HEK293T (cell line): Measurements from ENCODE around the gene SLC16A6.

Source experiments
- BHLHE40 ChIP-seq: fragments of 450-650 bp; IDR thresholded peaks from 2 replicates; pipeline ENCODE4 v1.6.1; 2016; ENCODE audit warnings: mild to moderate bottlenecking, moderate library complexity, borderline replicate concordance
- CTBP1 ChIP-seq: fragments of 450-650 bp; IDR thresholded peaks from 2 replicates; pipeline ENCODE4 v1.6.1; 2016; ENCODE audit warnings: borderline replicate concordance
- ELF4 ChIP-seq: fragments of 450-650 bp; IDR thresholded peaks from 2 replicates; pipeline ENCODE4 v1.6.1; 2017; ENCODE audit warnings: antibody characterized with exemption
- FOXA1 ChIP-seq: fragments of 450-650 bp; IDR thresholded peaks from 2 replicates; pipeline ENCODE4 v1.6.1; 2016; ENCODE audit warnings: mild to moderate bottlenecking
- FOXM1 ChIP-seq: fragments of 450-650 bp; IDR thresholded peaks from 2 replicates; pipeline ENCODE4 v1.6.1; 2017; ENCODE audit warnings: mild to moderate bottlenecking, borderline replicate concordance
- LEF1 ChIP-seq: fragments of 450-650 bp; IDR thresholded peaks from 2 replicates; pipeline ENCODE4 v1.6.1; 2017; ENCODE audit warnings: mild to moderate bottlenecking, borderline replicate concordance
- NFRKB ChIP-seq: fragments of 450-650 bp; IDR thresholded peaks from 2 replicates; pipeline ENCODE4 v1.6.1; 2016; ENCODE audit warnings: mild to moderate bottlenecking, moderate library complexity
- SP1 ChIP-seq: fragments of 450-650 bp; IDR thresholded peaks from 2 replicates; pipeline ENCODE4 v1.6.1; 2017
- SUZ12 ChIP-seq: fragments of 450-650 bp; IDR thresholded peaks from 2 replicates; pipeline ENCODE4 v1.6.1; 2016; ENCODE audit warnings: mild to moderate bottlenecking
- TARDBP ChIP-seq: fragments of 450-650 bp; IDR thresholded peaks from 2 replicates; pipeline ENCODE4 v1.6.1; 2016

DNA sequence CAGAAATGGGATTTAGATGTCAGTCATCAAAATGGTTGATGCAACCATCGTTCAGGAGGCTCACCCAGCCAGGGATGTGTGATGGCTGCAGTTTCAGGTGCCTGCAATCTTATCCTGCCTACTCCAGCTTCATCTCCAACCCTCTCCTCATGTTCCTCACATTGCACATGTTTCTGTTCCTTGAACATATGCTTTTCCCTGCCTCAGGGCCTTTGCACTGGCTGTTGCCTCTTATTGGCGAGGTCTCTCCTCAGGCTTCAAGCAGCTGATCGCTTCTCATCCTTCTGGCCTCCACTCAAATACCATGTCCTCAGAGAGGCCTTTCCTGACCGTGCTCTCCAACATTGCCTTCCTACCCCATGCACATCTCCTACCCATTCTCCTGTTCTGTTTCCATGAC is 25.0 kb upstream of the SLC16A6 start:
- no peak for TF ChIP-seq TARDBP
- no peak for TF ChIP-seq SP1
- no peak for TF ChIP-seq SUZ12
- no peak for TF ChIP-seq FOXA1
- no peak for TF ChIP-seq CTBP1
- no peak for TF ChIP-seq ELF4
- TF ChIP-seq BHLHE40 = no peak
- TF ChIP-seq FOXM1 = no peak
- TF ChIP-seq NFRKB = no peak
- TF ChIP-seq LEF1 = no peak
